ENCODE measurements around the gene TMEM130. TPM values are rescaled to one million over a fixed set of nuclear protein-coding genes. Genes with fewer than 3 reads are reported as not detected.

Gene TMEM130
- total and polyA plus RNA-seq, 4 donors: not detected

- Histone ChIP-seq H3K36me3 (ENCODE audit: control insufficient read depth in 4 of 4, insufficient read depth in 3 of 4, low read depth in 1 of 4, low read length in 3 of 4) (no peaks in the 10 kb centered on the region), H3K4me3 (ENCODE audit: low read depth in 1 of 3, low read length in 3 of 3) (no peak overlapping the region), H3K27ac (ENCODE audit: low read depth in 1 of 2, low read length in 2 of 2) (no peak overlapping the region), H3K9me3 (ENCODE audit: control insufficient read depth in 4 of 4, low read length in 3 of 4) (no peaks in the 10 kb centered on the region), H3K4me1 (ENCODE audit: control insufficient read depth in 4 of 4, insufficient read depth in 4 of 4, low read length in 3 of 4) (no peaks in the 10 kb centered on the region), H3K9ac (ENCODE audit: low read depth in 1 of 2, low read length in 2 of 2) (no peak overlapping the region), H3K27me3 (ENCODE audit: control insufficient read depth in 4 of 4, insufficient read depth in 4 of 4, low read length in 3 of 4) (no peaks in the 10 kb centered on the region)
- no peak for TF ChIP-seq HNF4G (IDR thresholded peaks at IDR 0.05)
- no peak for TF ChIP-seq RXRA (IDR thresholded peaks at IDR 0.05)
- TF ChIP-seq FOXA1 (IDR thresholded peaks at IDR 0.05): no peak
- no peak for TF ChIP-seq ATF3 (IDR thresholded peaks at IDR 0.05)
- TF ChIP-seq FOXA2 (IDR thresholded peaks at IDR 0.05): no peak
- TF ChIP-seq ZBTB33 (IDR thresholded peaks at IDR 0.05): no peak
- TF ChIP-seq EGR1 (IDR thresholded peaks at IDR 0.05; ENCODE audit: low read depth in 2 of 2): no peak
- TF ChIP-seq YY1 (IDR thresholded peaks at IDR 0.05): no peak
- no peak for TF ChIP-seq JUND (IDR thresholded peaks at IDR 0.05)
- no peak for TF ChIP-seq TAF1 (conservative IDR thresholded peaks at IDR 0.05)
- TF ChIP-seq REST (IDR thresholded peaks at IDR 0.05): no peak
- TF ChIP-seq RAD21 (IDR thresholded peaks at IDR 0.05): no peak
- TF ChIP-seq MAX (IDR thresholded peaks at IDR 0.05): no peak
- no peak for TF ChIP-seq HNF4A (conservative IDR thresholded peaks at IDR 0.05)
- TF ChIP-seq SP1 (IDR thresholded peaks at IDR 0.05): no peak
- no peak for TF ChIP-seq GABPA (IDR thresholded peaks at IDR 0.05 in 1 of 2, conservative IDR thresholded peaks at IDR 0.05 in 1 of 2)
- TF ChIP-seq CTCF (IDR thresholded peaks at IDR 0.05; ENCODE audit: low read depth, low read length, missing input control): no peak
- TF ChIP-seq NR2F2 (IDR thresholded peaks at IDR 0.05): no peak
- DNase-seq (ENCODE audit: low spot score): no peak
- 66% methylated on average over 3 of the region's 3 CpGs for WGBS
These were observed 42.6 kb downstream of the TMEM130 start for GRCh38 chr7:98827258-98827657.

Data from liver (tissue), 9 donors.